Fibroblast of pulmonary artery (primary cell): ENCODE results near the gene PDE6A.

ENCODE experiments used
- DNase-seq: peaks from one replicate; pipeline ENCODE4 v3.0.0-alpha.2; 2010; ENCODE audit warnings: low read depth
- H3K4me3 ChIP-seq: replicated peaks from 2 replicates; pipeline ENCODE4 v1.5.1; 2011; ENCODE audit warnings: low read depth, mild to moderate bottlenecking, control low read depth, low read length, moderate library complexity
- CTCF ChIP-seq: IDR thresholded peaks from 2 replicates; pipeline ENCODE4 v1.5.1; 2011; ENCODE audit warnings: mild to moderate bottlenecking, control low read depth, low read length, inconsistent platforms; ENCODE audit errors: missing control alignments

PDE6A gene

GRCh38 chr5:149878371-149878770 lies 66.2 kb downstream of the PDE6A start:
- H3K4me3 ChIP-seq: no peak overlapping the region
- TF ChIP-seq CTCF: no peak
- peak; percentile 55 for DNase-seq

GRCh38 chr5:149873896-149874295 lies 70.7 kb downstream of the PDE6A start:
- DNase-seq: no peak
- no peak for TF ChIP-seq CTCF
- no peak overlapping the region for H3K4me3 ChIP-seq

GRCh38 chr5:149872351-149873040 lies 72.1 kb downstream of the PDE6A start:
- no peak for TF ChIP-seq CTCF
- no peak overlapping the region for H3K4me3 ChIP-seq
- DNase-seq: no peak

GRCh38 chr5:149871471-149871870 lies 73.1 kb downstream of the PDE6A start:
- TF ChIP-seq CTCF: no peak
- H3K4me3 ChIP-seq: no peak overlapping the region
- DNase-seq: no peak

GRCh38 chr5:149870697-149871096 lies 73.9 kb downstream of the PDE6A start:
- no peak overlapping the region for H3K4me3 ChIP-seq
- no peak for TF ChIP-seq CTCF
- no peak for DNase-seq

- H3K4me3 ChIP-seq: no peak overlapping the region
- no peak for DNase-seq
- no peak for TF ChIP-seq CTCF
Observed at GRCh38 chr5:149870232-149870631, 74.4 kb downstream of the PDE6A start.

GRCh38 chr5:149869411-149869821 lies 75.2 kb downstream of the PDE6A start:
- no peak for DNase-seq
- TF ChIP-seq CTCF: no peak
- H3K4me3 ChIP-seq: no peak overlapping the region
